H1 (cell line): Measurements from ENCODE around the gene CTXN2. TPM values are rescaled to one million over a fixed set of nuclear protein-coding genes. Genes with fewer than 3 reads are reported as not detected.

Experiments used
- CTCF ChIA-PET: fragments of 300-600 bp; sonication (Branson Sonifier 250); formaldehyde crosslinking; loops from one replicate; lab custom pipeline; 2021; ENCODE audit not compliant: partially characterized antibody; lab: Charles Lee
- POLR2A ChIA-PET: fragments of 300-600 bp; sonication (Branson Sonifier 250); formaldehyde crosslinking; loops from one replicate; lab custom pipeline; 2021; ENCODE audit warnings: inconsistent platforms; ENCODE audit not compliant: partially characterized antibody; lab: Charles Lee
- DNase-seq, 2 experiments: peaks; one replicate each; pipeline versions ENCODE4 v3.0.0 to v3.0.0-alpha.2; 2010 to 2022; ENCODE audit warnings: low spot score in 2 of 2, low read depth in 1 of 2, mixed read lengths in 1 of 2
- FAIRE-seq: peaks from 2 replicates; lab custom pipeline; 2011; peaks lifted over from hg19 to GRCh38; lab: Jason Lieb, UNC
- H2AFZ ChIP-seq: 2 replicates; pipeline ENCODE4 v1.8.1; 2012; ENCODE audit warnings: low read length, inconsistent platforms
- H2AK5ac ChIP-seq: 2 replicates; pipeline ENCODE4 v1.6.1; 2013; ENCODE audit warnings: low read depth, low read length
- H2BK120ac ChIP-seq: replicated peaks from 2 replicates; pipeline ENCODE3; 2013; ENCODE audit warnings: low read depth, low read length, inconsistent platforms
- H2BK12ac ChIP-seq: 2 replicates; pipeline ENCODE4 v1.6.1; 2013; ENCODE audit warnings: low read depth, low read length
- H2BK15ac ChIP-seq: 2 replicates; pipeline ENCODE4 v1.6.1; 2013; ENCODE audit warnings: low read length
- H2BK20ac ChIP-seq: 2 replicates; pipeline ENCODE4 v1.6.1; 2013; ENCODE audit warnings: low read length
- H2BK5ac ChIP-seq: 2 replicates; pipeline ENCODE4 v1.6.1; 2013; ENCODE audit warnings: low read depth, low read length
- H3K14ac ChIP-seq: 2 replicates; pipeline ENCODE4 v1.6.1; 2013; ENCODE audit warnings: inconsistent platforms; ENCODE audit not compliant: insufficient read length
- H3K18ac ChIP-seq: 2 replicates; pipeline ENCODE4 v1.6.1; 2013; ENCODE audit warnings: low read length; ENCODE audit errors: extremely low read depth
- H3K23ac ChIP-seq: 2 replicates; pipeline ENCODE4 v1.6.1; 2013; ENCODE audit warnings: inconsistent platforms; ENCODE audit not compliant: insufficient read length
- H3K23me2 ChIP-seq: 2 replicates; pipeline ENCODE4 v1.6.1; 2013; ENCODE audit warnings: low read depth, low read length
- H3K27ac ChIP-seq: 2 replicates; pipeline ENCODE4 v1.6.1; 2011; ENCODE audit warnings: low read depth, low read length, inconsistent platforms
- H3K27me3 ChIP-seq, 4 experiments: replicated peaks in 1 of 4; 1 replicate in 1 of 4; 2 replicates in 3 of 4; pipeline versions ENCODE4 v1.6.1 to v1.8.1; 2011 to 2013; ENCODE audit warnings: low read length in 3 of 4, mild to moderate bottlenecking in 3 of 4, inconsistent platforms in 2 of 4, mixed read lengths in 2 of 4, moderate library complexity in 1 of 4; ENCODE audit not compliant: control insufficient read depth in 3 of 4, insufficient read depth in 3 of 4; ENCODE audit errors: extremely low read depth in 1 of 4
- H3K36me3 ChIP-seq, 4 experiments: 2 replicates each; pipeline versions ENCODE4 v1.6.1 to v1.8.1; 2011 to 2013; ENCODE audit warnings: mild to moderate bottlenecking in 4 of 4, low read length in 3 of 4, moderate library complexity in 2 of 4, control low read depth in 1 of 4, inconsistent platforms in 1 of 4; ENCODE audit not compliant: insufficient read depth in 4 of 4, control insufficient read depth in 2 of 4
- H3K4ac ChIP-seq: replicated peaks from 2 replicates; pipeline ENCODE3; 2013; ENCODE audit warnings: low read length, low read depth, mixed read lengths, inconsistent platforms; ENCODE audit not compliant: insufficient read length
- H3K4me1 ChIP-seq, 4 experiments: replicated peaks in 1 of 4; 1 replicate in 1 of 4; 2 replicates in 3 of 4; pipeline versions ENCODE4 v1.6.1 to v1.8.1; 2011 to 2013; ENCODE audit warnings: low read length in 3 of 4, inconsistent platforms in 2 of 4, mixed read lengths in 1 of 4; ENCODE audit not compliant: insufficient read depth in 4 of 4, control insufficient read depth in 3 of 4
- H3K4me2 ChIP-seq, 2 experiments: 2 replicates each; pipeline versions ENCODE4 v1.6.1 to v1.8.1; 2011 to 2013; ENCODE audit warnings: low read depth in 2 of 2, low read length in 2 of 2, control low read depth in 1 of 2, inconsistent platforms in 1 of 2, mild to moderate bottlenecking in 1 of 2; ENCODE audit not compliant: insufficient read depth in 1 of 2
- H3K4me3 ChIP-seq, 4 experiments: fragments of 200-600, 300-600 bp in 1 of 4; sonication (generic), shearing (Covaris generic), sonication (Bioruptor Twin) in 1 of 4; 2 replicates each; pipeline versions ENCODE4 v1.5.1 to v1.8.1; 2011 to 2016; ENCODE audit warnings: low read length in 4 of 4, low read depth in 3 of 4, control low read depth in 2 of 4, inconsistent platforms in 2 of 4, mild to moderate bottlenecking in 2 of 4, mixed read lengths in 1 of 4, moderate library complexity in 1 of 4; ENCODE audit not compliant: insufficient read depth in 2 of 4; ENCODE audit errors: extremely low read depth in 1 of 4
- H3K56ac ChIP-seq: replicated peaks from 2 replicates; pipeline ENCODE3; 2013; ENCODE audit warnings: low read depth, mild to moderate bottlenecking, mixed read lengths, low read length, inconsistent platforms; ENCODE audit not compliant: insufficient read length
- H3K79me1 ChIP-seq: 2 replicates; pipeline ENCODE4 v1.6.1; 2013; ENCODE audit warnings: low read depth, low read length, control low read depth
- H3K79me2 ChIP-seq, 2 experiments: 2 replicates each; pipeline versions ENCODE4 v1.6.1 to v1.8.1; 2012 to 2013; ENCODE audit warnings: low read length in 2 of 2, mild to moderate bottlenecking in 2 of 2, inconsistent platforms in 1 of 2; ENCODE audit not compliant: insufficient read depth in 2 of 2, control insufficient read depth in 1 of 2
- H3K9ac ChIP-seq, 4 experiments: replicated peaks in 1 of 4; 1 replicate in 1 of 4; 2 replicates in 3 of 4; pipeline versions ENCODE4 v1.6.1 to v1.8.1; 2011 to 2013; ENCODE audit warnings: low read depth in 3 of 4, low read length in 3 of 4, control low read depth in 2 of 4, mild to moderate bottlenecking in 2 of 4, moderate library complexity in 2 of 4, inconsistent platforms in 1 of 4; ENCODE audit errors: extremely low read depth in 1 of 4
- H3K9me3 ChIP-seq, 2 experiments: 2 replicates each; pipeline versions ENCODE4 v1.6.1 to v1.8.1; 2012 to 2013; ENCODE audit warnings: mild to moderate bottlenecking in 2 of 2, moderate library complexity in 2 of 2, control low read depth in 1 of 2, inconsistent platforms in 1 of 2, low read depth in 1 of 2, low read length in 1 of 2, mixed read lengths in 1 of 2; ENCODE audit not compliant: insufficient read depth in 2 of 2
- H4K20me1 ChIP-seq, 2 experiments: replicated peaks in 1 of 2; 2 replicates each; pipeline versions ENCODE3 to v1.8.1; 2011 to 2013; ENCODE audit warnings: inconsistent platforms in 2 of 2, low read length in 2 of 2, mild to moderate bottlenecking in 1 of 2; ENCODE audit not compliant: insufficient read depth in 2 of 2, control insufficient read depth in 1 of 2
- H4K5ac ChIP-seq: 2 replicates; pipeline ENCODE4 v1.6.1; 2013; ENCODE audit warnings: low read length, low read depth, mixed read lengths, inconsistent platforms; ENCODE audit not compliant: insufficient read length
- H4K8ac ChIP-seq: 2 replicates; pipeline ENCODE4 v1.8.0; 2013; ENCODE audit warnings: mild to moderate bottlenecking, moderate library complexity, low read length, inconsistent platforms; ENCODE audit not compliant: insufficient read depth; ENCODE audit errors: extremely low read depth
- H4K91ac ChIP-seq: replicated peaks from 2 replicates; pipeline ENCODE3; 2013; ENCODE audit warnings: low read length, mixed read lengths, inconsistent platforms; ENCODE audit not compliant: insufficient read length
- ASH2L ChIP-seq: fragments of 200-600, 300-600 bp; sonication (generic); IDR thresholded peaks from one replicate; pipeline ENCODE4 v1.7.1; 2017; ENCODE audit warnings: low read length
- BCL11A ChIP-seq, 2 experiments: IDR thresholded peaks; one replicate each; pipeline ENCODE4 v1.6.1; 2011; ENCODE audit warnings: low read depth in 2 of 2, low read length in 2 of 2, mild to moderate bottlenecking in 2 of 2
- CBX8 ChIP-seq: fragments of 300-800, 300-1000 bp; sonication (generic); IDR thresholded peaks from 2 replicates; pipeline ENCODE4 v1.7.1; 2016; ENCODE audit warnings: low read depth, low read length, borderline replicate concordance
- CEBPB ChIP-seq: IDR thresholded peaks from 2 replicates; pipeline ENCODE4 v1.6.1; 2012; ENCODE audit warnings: low read depth, low read length
- EP300 ChIP-seq, 2 experiments: IDR thresholded peaks; 1 replicate in 1 of 2; 2 replicates in 1 of 2; pipeline ENCODE4 v1.6.1; 2011 to 2012; ENCODE audit warnings: low read depth in 2 of 2, low read length in 2 of 2, mild to moderate bottlenecking in 2 of 2, borderline replicate concordance in 1 of 2, inconsistent platforms in 1 of 2, moderate library complexity in 1 of 2
- HDAC2 ChIP-seq, 2 experiments: fragments of 300-600 bp in 1 of 2; sonication (generic) in 1 of 2; IDR thresholded peaks; 2 replicates each; pipeline ENCODE4 v1.6.1; 2011 to 2012; ENCODE audit warnings: low read depth in 2 of 2, low read length in 2 of 2, mild to moderate bottlenecking in 2 of 2, moderate library complexity in 2 of 2, borderline replicate concordance in 1 of 2, inconsistent platforms in 1 of 2
- MAX ChIP-seq: IDR thresholded peaks from 2 replicates; pipeline ENCODE4 v1.6.1; 2012; ENCODE audit warnings: inconsistent platforms
- RAD21 ChIP-seq, 2 experiments: IDR thresholded peaks in 1 of 2; conservative IDR thresholded peaks in 1 of 2; 2 replicates each; pipeline ENCODE4 v1.6.1; 2011; ENCODE audit warnings: low read depth in 2 of 2, low read length in 2 of 2, improper control_type of control experiment in 1 of 2, inconsistent platforms in 1 of 2, mild to moderate bottlenecking in 1 of 2, moderate library complexity in 1 of 2
- RBBP5 ChIP-seq: IDR thresholded peaks from 2 replicates; pipeline ENCODE4 v1.7.1; 2012; ENCODE audit warnings: low read depth, mild to moderate bottlenecking, inconsistent platforms, low read length, moderate library complexity, borderline replicate concordance
- SAP30 ChIP-seq: fragments of 300-600 bp; sonication (generic); IDR thresholded peaks from 2 replicates; pipeline ENCODE4 v1.7.1; 2012; ENCODE audit warnings: low read length, moderate library complexity, mild to moderate bottlenecking, inconsistent platforms; ENCODE audit not compliant: insufficient read depth, insufficient replicate concordance
- SP2 ChIP-seq: IDR thresholded peaks from 2 replicates; pipeline ENCODE4 v1.6.1; 2012; ENCODE audit warnings: mild to moderate bottlenecking, low read length, inconsistent platforms
- TCF12 ChIP-seq: IDR thresholded peaks from 2 replicates; pipeline ENCODE4 v1.6.1; 2011; ENCODE audit warnings: low read depth, mild to moderate bottlenecking, low read length
- polyA plus RNA-seq, 7 experiments: library from polyadenylated mRNA; depleted of rRNA in 3 of 7; stranded (reverse) in 5 of 7; unstranded in 2 of 7; fragments of >200 nt in 5 of 7; fragments of 200-250 nt in 2 of 7; gene quantifications; 1 replicate in 5 of 7; 2 replicates in 1 of 7; 4 replicates in 1 of 7; pipeline versions ENCODE4 v1.2.1 to v1.2.3, GENCODE V29; 2011 to 2013; ENCODE audit warnings: missing spikeins in 2 of 7, mixed read lengths in 2 of 7
- total RNA-seq: library from RNA; stranded (reverse); fragmentation: NEBNext Ultra II Directional; extraction: Animal tissue kit (Norgen Biotek cat#: 25700); gene quantifications from 2 replicates; pipeline ENCODE4 v1.2.1, GENCODE V29; 2021

The CTXN2 gene
- total and polyA plus RNA-seq, 2 of the 8 experiments (the other 6 are each of a cell fraction or from before 2014, with no cell fraction given), result 0.08 TPM; not detected in 1

GRCh38 chr15:48147358-48147757 lies 44.1 kb upstream of the CTXN2 start:
- no peak overlapping the region for H3K18ac ChIP-seq
- H3K4me2 ChIP-seq, result no peak overlapping the region
- H4K20me1 ChIP-seq, result no peaks in the 10 kb centered on the region
- DNase-seq (no peak), FAIRE-seq (no peak)
- H2BK12ac ChIP-seq, result no peak overlapping the region
- H4K5ac ChIP-seq, result no peak overlapping the region
- no peak overlapping the region for H4K91ac ChIP-seq
- H2BK20ac ChIP-seq, result no peak overlapping the region
- H3K56ac ChIP-seq, result no peak overlapping the region
- ChIA-PET CTCF (no interaction called here), POLR2A (interaction anchor here (1.5 kb wide), 1 partner anchor 12 kb away, joined by 3 read pairs; no protein-coding TSS in a partner anchor)
- no peak overlapping the region for H2AK5ac ChIP-seq
- no peak overlapping the region for H2AFZ ChIP-seq
- no peaks in the 10 kb centered on the region for H3K27me3 ChIP-seq
- no peak overlapping the region for H3K23ac ChIP-seq
- H3K4me3 ChIP-seq, result no peak overlapping the region
- H3K36me3 ChIP-seq, result peaks cover 0 to 63% (median 18%) of the 10 kb centered on the region in 4 experiments; a peak in 5 of 8 replicates
- H4K8ac ChIP-seq, result no peak overlapping the region
- H3K4me1 ChIP-seq, result peaks cover 0 to 6% (median 0%) of the 10 kb centered on the region in 4 experiments; a peak in 3 of 7 replicates
- H3K79me1 ChIP-seq, result no peaks in the 10 kb centered on the region
- no peaks in the 10 kb centered on the region for H3K9me3 ChIP-seq
- H3K4ac ChIP-seq, result no peak overlapping the region
- H2BK5ac ChIP-seq, result no peak overlapping the region
- H3K9ac ChIP-seq, result no peak overlapping the region
- H3K79me2 ChIP-seq, result no peaks in the 10 kb centered on the region
- no peaks in the 10 kb centered on the region; the same call in 1 of the 2 replicates for H3K23me2 ChIP-seq
- no peak overlapping the region for H3K27ac ChIP-seq
- no peak overlapping the region for H3K14ac ChIP-seq
- H2BK15ac ChIP-seq, result no peak overlapping the region
- no peak overlapping the region for H2BK120ac ChIP-seq
- no peak for TF ChIP-seq MAX
- no peak for TF ChIP-seq RAD21 (IDR thresholded peaks at IDR 0.05 in 1 of 2, conservative IDR thresholded peaks at IDR 0.05 in 1 of 2; ENCODE audit: low read depth in 2 of 2, low read length in 2 of 2)
- no peak for TF ChIP-seq CEBPB
- TF ChIP-seq SP2, result no peak
- TF ChIP-seq RBBP5, result no peak
- TF ChIP-seq CBX8, result no peak
- TF ChIP-seq ASH2L, result no peak
- no peak for TF ChIP-seq EP300 (IDR thresholded peaks at IDR 0.05; ENCODE audit: borderline replicate concordance in 1 of 2, low read depth in 2 of 2, low read length in 2 of 2)
- TF ChIP-seq SAP30, result no peak
- no peak for TF ChIP-seq HDAC2 (IDR thresholded peaks at IDR 0.05; ENCODE audit: borderline replicate concordance in 1 of 2, low read depth in 2 of 2, low read length in 2 of 2)
- TF ChIP-seq BCL11A (IDR thresholded peaks at IDR 0.05; ENCODE audit: low read depth in 2 of 2, low read length in 2 of 2), result no peak
- TF ChIP-seq TCF12, result no peak
